OCI-LY3 (cell line): ENCODE data around the gene PSMC6.

Experiments used
- CTCF ChIP-seq: fragments of 200-600, 300-600 bp; sonication (generic); IDR thresholded peaks from 2 replicates; pipeline ENCODE4 v1.5.1; 2014; ENCODE audit warnings: antibody characterized with exemption, low read length, low read depth
- EZH2phosphoT487 ChIP-seq: fragments of 200-600 bp; shearing (Covaris generic); IDR thresholded peaks from 2 replicates; pipeline ENCODE4 v1.6.1; 2018; ENCODE audit warnings: antibody characterized with exemption, mixed run types, low read depth

- TF ChIP-seq CTCF = no peak
- TF ChIP-seq EZH2phosphoT487 = no peak
These were observed 17.3 kb downstream of the PSMC6 start for GRCh38 chr14:52724360-52724644.
